ENCODE measurements around the gene SLC5A9.

GRCh38 chr1:48227165-48228013 lies 4.9 kb downstream of the SLC5A9 start:
- no peak for TF ChIP-seq CTCF (conservative IDR thresholded peaks at IDR 0.05)
- no peak for TF ChIP-seq ZFX (IDR thresholded peaks at IDR 0.05)
